Peyer's patch (tissue), 4 donors: ENCODE results near the gene PCK2.

Experiments
- POLR2A ChIP-seq, 2 donors: fragments of 450-650 bp; IDR thresholded peaks; one replicate each; pipeline ENCODE4 v1.5.1; 2017; ENCODE audit warnings: antibody characterized with exemption in 2 of 2, mild to moderate bottlenecking in 2 of 2, moderate library complexity in 2 of 2
- TF ChIP-seq, protein P1 (sequence below), 6 experiments: fragments of 450-650 bp in 4 of 6; fragments of 200-600 bp in 2 of 6; sonication (generic) in 1 of 6; IDR thresholded peaks; one replicate each; pipeline ENCODE4 v1.5.1; 2017 to 2019; ENCODE audit warnings: antibody characterized with exemption in 6 of 6, mild to moderate bottlenecking in 3 of 6, moderate library complexity in 1 of 6

DNA sequence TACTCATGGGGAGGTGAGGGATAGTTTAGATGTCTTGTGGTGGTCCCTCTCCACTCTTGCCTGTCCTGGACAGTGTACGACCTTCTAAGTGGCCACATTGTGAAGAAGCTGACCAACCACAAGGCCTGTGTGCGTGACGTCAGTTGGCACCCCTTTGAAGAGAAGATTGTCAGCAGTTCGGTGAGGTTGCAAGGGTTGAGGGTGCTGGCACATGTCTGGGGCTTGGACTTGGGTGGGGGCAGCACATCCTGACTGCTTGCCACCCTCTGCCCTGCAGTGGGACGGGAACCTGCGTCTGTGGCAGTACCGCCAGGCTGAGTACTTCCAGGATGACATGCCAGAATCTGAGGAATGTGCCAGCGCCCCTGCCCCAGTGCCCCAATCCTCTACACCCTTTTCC is 28.8 kb downstream of the PCK2 start:
- TF ChIP-seq, protein P1, sequence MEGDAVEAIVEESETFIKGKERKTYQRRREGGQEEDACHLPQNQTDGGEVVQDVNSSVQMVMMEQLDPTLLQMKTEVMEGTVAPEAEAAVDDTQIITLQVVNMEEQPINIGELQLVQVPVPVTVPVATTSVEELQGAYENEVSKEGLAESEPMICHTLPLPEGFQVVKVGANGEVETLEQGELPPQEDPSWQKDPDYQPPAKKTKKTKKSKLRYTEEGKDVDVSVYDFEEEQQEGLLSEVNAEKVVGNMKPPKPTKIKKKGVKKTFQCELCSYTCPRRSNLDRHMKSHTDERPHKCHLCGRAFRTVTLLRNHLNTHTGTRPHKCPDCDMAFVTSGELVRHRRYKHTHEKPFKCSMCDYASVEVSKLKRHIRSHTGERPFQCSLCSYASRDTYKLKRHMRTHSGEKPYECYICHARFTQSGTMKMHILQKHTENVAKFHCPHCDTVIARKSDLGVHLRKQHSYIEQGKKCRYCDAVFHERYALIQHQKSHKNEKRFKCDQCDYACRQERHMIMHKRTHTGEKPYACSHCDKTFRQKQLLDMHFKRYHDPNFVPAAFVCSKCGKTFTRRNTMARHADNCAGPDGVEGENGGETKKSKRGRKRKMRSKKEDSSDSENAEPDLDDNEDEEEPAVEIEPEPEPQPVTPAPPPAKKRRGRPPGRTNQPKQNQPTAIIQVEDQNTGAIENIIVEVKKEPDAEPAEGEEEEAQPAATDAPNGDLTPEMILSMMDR (IDR thresholded peaks at IDR 0.05): no peak
- no peak for TF ChIP-seq POLR2A (IDR thresholded peaks at IDR 0.05)
